GM12878 (cell line): ENCODE data around the gene ATP1A3. TPM values are rescaled to one million over a fixed set of nuclear protein-coding genes. Genes with fewer than 3 reads are reported as not detected.

Source experiments
- ASH2L ChIP-seq: fragments of 300-600, 200-600 bp; sonication (generic); IDR thresholded peaks from 2 replicates; pipeline ENCODE4 v1.6.1; 2017; ENCODE audit warnings: low read depth, mild to moderate bottlenecking, borderline replicate concordance
- BMI1 ChIP-seq: fragments of 450-650 bp; IDR thresholded peaks from 2 replicates; pipeline ENCODE4 v1.6.1; 2016; ENCODE audit warnings: mild to moderate bottlenecking, moderate library complexity, borderline replicate concordance
- CREB1 ChIP-seq: IDR thresholded peaks from 2 replicates; pipeline ENCODE4 v1.6.1; 2012; ENCODE audit warnings: low read depth, mild to moderate bottlenecking, inconsistent platforms
- EED ChIP-seq: sonication (generic); IDR thresholded peaks from 2 replicates; pipeline ENCODE4 v1.6.1; 2016; ENCODE audit warnings: antibody characterized with exemption, low read depth
- NR2C1 ChIP-seq: fragments of 450-650 bp; IDR thresholded peaks from 2 replicates; pipeline ENCODE4 v1.6.1; 2017; ENCODE audit warnings: antibody characterized with exemption, mild to moderate bottlenecking, moderate library complexity
- NR2F1 ChIP-seq: fragments of 450-650 bp; conservative IDR thresholded peaks from 2 replicates; pipeline ENCODE4 v1.6.1; 2017; ENCODE audit warnings: mild to moderate bottlenecking
- PML ChIP-seq: IDR thresholded peaks from 2 replicates; pipeline ENCODE4 v1.6.1; 2012; ENCODE audit warnings: low read length, inconsistent platforms
- RUNX3 ChIP-seq: IDR thresholded peaks from 2 replicates; pipeline ENCODE4 v1.6.1; 2012; ENCODE audit warnings: low read length, inconsistent platforms
- SPI1 ChIP-seq: IDR thresholded peaks from 2 replicates; pipeline ENCODE4 v1.6.1; 2011; ENCODE audit warnings: low read depth, mild to moderate bottlenecking, low read length, moderate library complexity, borderline replicate concordance; ENCODE audit not compliant: insufficient read depth
- YY1 ChIP-seq: IDR thresholded peaks from 2 replicates; pipeline ENCODE4 v1.6.1; 2011; ENCODE audit warnings: low read depth, mild to moderate bottlenecking, low read length
- ZZZ3 ChIP-seq: IDR thresholded peaks from 2 replicates; pipeline ENCODE4 v1.6.1; 2011; ENCODE audit warnings: low read depth; ENCODE audit not compliant: control insufficient read depth, insufficient read length
- polyA plus RNA-seq, 11 experiments: library from polyadenylated mRNA; depleted of rRNA in 4 of 11; unstranded in 6 of 11; stranded (reverse) in 5 of 11; fragments of >200 nt; fragmentation: Nextera tagmentation in 4 of 11; fragmentation: Illumina TruSeq in 1 of 11; extraction: Ambion mirVana in 4 of 11; extraction: Trizol in 1 of 11; gene quantifications; 1 replicate in 1 of 11; 2 replicates in 10 of 11; pipeline versions ENCODE4 v1.2.1 to v1.2.3, GENCODE V29; 2011 to 2016; ENCODE audit warnings: inconsistent platforms in 2 of 11, missing spikeins in 2 of 11, low read depth in 1 of 11
- total RNA-seq, 4 experiments: library from RNA; depleted of rRNA in 3 of 4; stranded (reverse); fragments of >200 nt in 3 of 4; fragmentation: Illumina TruSeq in 1 of 4; extraction: Trizol in 1 of 4; gene quantifications; 2 replicates each; pipeline versions ENCODE4 v1.2.1 to v1.2.3, GENCODE V29; 2013 to 2021
- TF ChIP-seq, protein P1 (sequence below): IDR thresholded peaks from 2 replicates; pipeline ENCODE4 v1.6.1; 2012; ENCODE audit warnings: improper control_type of control experiment, low read depth, low read length; ENCODE audit not compliant: insufficient replicate concordance
- TF ChIP-seq, protein P2 (sequence below): fragments of 450-650 bp; IDR thresholded peaks from 2 replicates; pipeline ENCODE4 v1.6.1; 2017; ENCODE audit warnings: antibody characterized with exemption, mild to moderate bottlenecking, moderate library complexity
- TF ChIP-seq, protein P3 (sequence below): fragments of 150-350 bp; IDR thresholded peaks from 2 replicates; pipeline ENCODE4 v1.6.1; 2014; ENCODE audit warnings: mild to moderate bottlenecking, low read depth, low read length
- TF ChIP-seq, protein P4 (sequence below): IDR thresholded peaks from 2 replicates; pipeline ENCODE4 v1.6.1; 2011; ENCODE audit warnings: mild to moderate bottlenecking, low read depth, low read length, moderate library complexity; ENCODE audit not compliant: insufficient replicate concordance

The ATP1A3 gene
- total and polyA plus RNA-seq, 10 of the 15 experiments (the other 5 are each of a cell fraction or from before 2014, with no cell fraction given): 0.17 to 0.86 (median 0.32) TPM; not detected in 2

DNA sequence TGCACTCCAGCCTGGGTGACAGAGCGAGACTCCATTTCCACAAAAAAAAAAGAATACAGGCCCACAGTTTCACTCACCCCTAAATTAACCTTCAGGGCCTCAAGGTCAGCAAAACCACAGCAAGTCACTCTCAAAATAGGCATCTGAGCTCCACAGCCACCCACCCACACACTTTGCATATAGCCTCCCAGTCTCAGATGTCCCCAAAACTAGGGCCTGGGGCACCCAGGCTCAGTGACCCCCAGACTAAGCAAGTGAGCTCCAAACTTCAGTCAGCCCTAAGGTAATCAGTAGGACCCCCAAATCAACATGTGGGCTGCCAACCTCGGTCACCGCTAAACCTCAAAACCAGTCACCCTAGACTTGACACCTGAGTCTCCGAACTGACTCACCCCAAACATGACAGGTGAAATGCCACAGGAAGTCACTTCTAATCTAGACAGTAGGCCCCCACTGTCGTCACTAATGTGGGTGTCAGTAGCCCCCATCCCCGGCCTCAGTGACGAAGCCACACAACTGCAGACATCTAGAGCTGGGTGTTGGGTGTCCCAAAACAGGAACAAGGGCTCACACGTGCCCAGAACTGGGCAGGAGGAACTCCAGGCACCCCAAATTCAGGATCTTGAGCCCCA, 48.8 kb downstream of the ATP1A3 start (continued):
- TF ChIP-seq, protein P1, sequence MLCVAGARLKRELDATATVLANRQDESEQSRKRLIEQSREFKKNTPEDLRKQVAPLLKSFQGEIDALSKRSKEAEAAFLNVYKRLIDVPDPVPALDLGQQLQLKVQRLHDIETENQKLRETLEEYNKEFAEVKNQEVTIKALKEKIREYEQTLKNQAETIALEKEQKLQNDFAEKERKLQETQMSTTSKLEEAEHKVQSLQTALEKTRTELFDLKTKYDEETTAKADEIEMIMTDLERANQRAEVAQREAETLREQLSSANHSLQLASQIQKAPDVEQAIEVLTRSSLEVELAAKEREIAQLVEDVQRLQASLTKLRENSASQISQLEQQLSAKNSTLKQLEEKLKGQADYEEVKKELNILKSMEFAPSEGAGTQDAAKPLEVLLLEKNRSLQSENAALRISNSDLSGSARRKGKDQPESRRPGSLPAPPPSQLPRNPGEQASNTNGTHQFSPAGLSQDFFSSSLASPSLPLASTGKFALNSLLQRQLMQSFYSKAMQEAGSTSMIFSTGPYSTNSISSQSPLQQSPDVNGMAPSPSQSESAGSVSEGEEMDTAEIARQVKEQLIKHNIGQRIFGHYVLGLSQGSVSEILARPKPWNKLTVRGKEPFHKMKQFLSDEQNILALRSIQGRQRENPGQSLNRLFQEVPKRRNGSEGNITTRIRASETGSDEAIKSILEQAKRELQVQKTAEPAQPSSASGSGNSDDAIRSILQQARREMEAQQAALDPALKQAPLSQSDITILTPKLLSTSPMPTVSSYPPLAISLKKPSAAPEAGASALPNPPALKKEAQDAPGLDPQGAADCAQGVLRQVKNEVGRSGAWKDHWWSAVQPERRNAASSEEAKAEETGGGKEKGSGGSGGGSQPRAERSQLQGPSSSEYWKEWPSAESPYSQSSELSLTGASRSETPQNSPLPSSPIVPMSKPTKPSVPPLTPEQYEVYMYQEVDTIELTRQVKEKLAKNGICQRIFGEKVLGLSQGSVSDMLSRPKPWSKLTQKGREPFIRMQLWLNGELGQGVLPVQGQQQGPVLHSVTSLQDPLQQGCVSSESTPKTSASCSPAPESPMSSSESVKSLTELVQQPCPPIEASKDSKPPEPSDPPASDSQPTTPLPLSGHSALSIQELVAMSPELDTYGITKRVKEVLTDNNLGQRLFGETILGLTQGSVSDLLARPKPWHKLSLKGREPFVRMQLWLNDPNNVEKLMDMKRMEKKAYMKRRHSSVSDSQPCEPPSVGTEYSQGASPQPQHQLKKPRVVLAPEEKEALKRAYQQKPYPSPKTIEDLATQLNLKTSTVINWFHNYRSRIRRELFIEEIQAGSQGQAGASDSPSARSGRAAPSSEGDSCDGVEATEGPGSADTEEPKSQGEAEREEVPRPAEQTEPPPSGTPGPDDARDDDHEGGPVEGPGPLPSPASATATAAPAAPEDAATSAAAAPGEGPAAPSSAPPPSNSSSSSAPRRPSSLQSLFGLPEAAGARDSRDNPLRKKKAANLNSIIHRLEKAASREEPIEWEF: no peak
- TF ChIP-seq ASH2L (peak; percentile 99; the same call in 1 of the 2 replicates), NR2C1 (peak; percentile 63), CREB1 (peak; percentile 95), RUNX3 (peak; percentile 98), ZZZ3 (no peak), BMI1 (peak; percentile 81), NR2F1 (peak; percentile 100), SPI1 (peak; percentile 80; the same call in 1 of the 2 replicates), PML (peak; percentile 83; the same call in 1 of the 2 replicates), YY1 (peak; percentile 30; the same call in 1 of the 2 replicates), EED (peak; percentile 73)
- TF ChIP-seq, protein P2, sequence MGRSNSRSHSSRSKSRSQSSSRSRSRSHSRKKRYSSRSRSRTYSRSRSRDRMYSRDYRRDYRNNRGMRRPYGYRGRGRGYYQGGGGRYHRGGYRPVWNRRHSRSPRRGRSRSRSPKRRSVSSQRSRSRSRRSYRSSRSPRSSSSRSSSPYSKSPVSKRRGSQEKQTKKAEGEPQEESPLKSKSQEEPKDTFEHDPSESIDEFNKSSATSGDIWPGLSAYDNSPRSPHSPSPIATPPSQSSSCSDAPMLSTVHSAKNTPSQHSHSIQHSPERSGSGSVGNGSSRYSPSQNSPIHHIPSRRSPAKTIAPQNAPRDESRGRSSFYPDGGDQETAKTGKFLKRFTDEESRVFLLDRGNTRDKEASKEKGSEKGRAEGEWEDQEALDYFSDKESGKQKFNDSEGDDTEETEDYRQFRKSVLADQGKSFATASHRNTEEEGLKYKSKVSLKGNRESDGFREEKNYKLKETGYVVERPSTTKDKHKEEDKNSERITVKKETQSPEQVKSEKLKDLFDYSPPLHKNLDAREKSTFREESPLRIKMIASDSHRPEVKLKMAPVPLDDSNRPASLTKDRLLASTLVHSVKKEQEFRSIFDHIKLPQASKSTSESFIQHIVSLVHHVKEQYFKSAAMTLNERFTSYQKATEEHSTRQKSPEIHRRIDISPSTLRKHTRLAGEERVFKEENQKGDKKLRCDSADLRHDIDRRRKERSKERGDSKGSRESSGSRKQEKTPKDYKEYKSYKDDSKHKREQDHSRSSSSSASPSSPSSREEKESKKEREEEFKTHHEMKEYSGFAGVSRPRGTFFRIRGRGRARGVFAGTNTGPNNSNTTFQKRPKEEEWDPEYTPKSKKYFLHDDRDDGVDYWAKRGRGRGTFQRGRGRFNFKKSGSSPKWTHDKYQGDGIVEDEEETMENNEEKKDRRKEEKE: no peak
- TF ChIP-seq, protein P3, sequence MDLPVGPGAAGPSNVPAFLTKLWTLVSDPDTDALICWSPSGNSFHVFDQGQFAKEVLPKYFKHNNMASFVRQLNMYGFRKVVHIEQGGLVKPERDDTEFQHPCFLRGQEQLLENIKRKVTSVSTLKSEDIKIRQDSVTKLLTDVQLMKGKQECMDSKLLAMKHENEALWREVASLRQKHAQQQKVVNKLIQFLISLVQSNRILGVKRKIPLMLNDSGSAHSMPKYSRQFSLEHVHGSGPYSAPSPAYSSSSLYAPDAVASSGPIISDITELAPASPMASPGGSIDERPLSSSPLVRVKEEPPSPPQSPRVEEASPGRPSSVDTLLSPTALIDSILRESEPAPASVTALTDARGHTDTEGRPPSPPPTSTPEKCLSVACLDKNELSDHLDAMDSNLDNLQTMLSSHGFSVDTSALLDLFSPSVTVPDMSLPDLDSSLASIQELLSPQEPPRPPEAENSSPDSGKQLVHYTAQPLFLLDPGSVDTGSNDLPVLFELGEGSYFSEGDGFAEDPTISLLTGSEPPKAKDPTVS: no peak
- TF ChIP-seq, protein P4, sequence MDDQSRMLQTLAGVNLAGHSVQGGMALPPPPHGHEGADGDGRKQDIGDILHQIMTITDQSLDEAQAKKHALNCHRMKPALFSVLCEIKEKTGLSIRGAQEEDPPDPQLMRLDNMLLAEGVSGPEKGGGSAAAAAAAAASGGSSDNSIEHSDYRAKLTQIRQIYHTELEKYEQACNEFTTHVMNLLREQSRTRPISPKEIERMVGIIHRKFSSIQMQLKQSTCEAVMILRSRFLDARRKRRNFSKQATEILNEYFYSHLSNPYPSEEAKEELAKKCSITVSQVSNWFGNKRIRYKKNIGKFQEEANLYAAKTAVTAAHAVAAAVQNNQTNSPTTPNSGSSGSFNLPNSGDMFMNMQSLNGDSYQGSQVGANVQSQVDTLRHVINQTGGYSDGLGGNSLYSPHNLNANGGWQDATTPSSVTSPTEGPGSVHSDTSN: peak; percentile 37
